Stimulated activated naive CD4-positive, alpha-beta T cell treated with Interleukin-2 at 50 U/mL for 16 hours (primary cell): ENCODE measurements around the gene TSPAN4.

Source experiments
- DNase-seq: peaks from one replicate; lab custom pipeline; 2025; lab: John Stamatoyannopoulos, UW

TSPAN4 gene

GRCh38 chr11:850775-851763 is 8.4 kb downstream of the TSPAN4 start:
- DNase-seq: no peak

DNA sequence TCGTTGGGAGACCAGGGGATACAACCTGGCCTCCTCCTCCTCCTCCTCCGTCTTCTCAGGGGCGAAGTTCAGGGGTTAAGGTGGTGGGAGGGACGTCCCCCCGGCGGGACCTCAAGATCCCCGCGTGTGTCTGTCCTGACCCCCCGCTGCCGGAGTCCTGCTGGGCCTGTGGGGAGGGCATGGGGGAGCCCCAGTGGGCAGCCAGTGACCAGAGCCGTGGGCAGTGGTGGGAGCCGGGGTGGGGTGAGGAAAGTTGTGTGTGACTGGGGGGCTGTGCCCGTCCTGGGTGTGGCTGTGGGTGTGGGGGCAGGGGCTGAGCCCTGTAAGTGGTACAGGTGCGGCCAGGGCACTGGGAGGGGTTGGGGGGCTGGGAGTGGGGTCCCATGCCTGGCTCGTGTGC is 10.1 kb downstream of the TSPAN4 start:
- no peak for DNase-seq

GRCh38 chr11:853682-854448 is 11.2 kb downstream of the TSPAN4 start:
- no peak for DNase-seq

- no peak for DNase-seq
Measured at GRCh38 chr11:854601-855329, 12.1 kb downstream of the TSPAN4 start.

- no peak for DNase-seq
Measured at GRCh38 chr11:855330-855674, 12.7 kb downstream of the TSPAN4 start.

DNA sequence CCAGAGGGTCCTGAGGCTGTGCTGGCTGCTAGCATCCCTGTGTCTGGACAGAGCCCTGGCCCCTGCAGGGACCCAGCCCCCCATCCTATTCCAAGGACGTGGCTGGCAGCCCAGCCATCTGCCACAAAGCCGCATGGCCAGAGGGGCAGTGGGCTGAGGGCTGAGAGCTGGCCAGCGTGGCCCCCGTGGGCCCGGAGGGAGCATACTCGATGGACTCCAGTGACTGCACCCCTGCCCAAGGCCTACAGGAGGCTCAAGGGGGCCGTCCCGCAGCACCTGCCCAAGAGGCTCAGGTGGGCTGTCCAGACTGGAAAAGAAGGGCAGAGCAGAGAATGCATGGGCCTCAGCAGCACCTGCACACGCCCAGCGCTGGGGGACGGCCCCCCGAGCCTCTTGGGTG is 13.1 kb downstream of the TSPAN4 start:
- DNase-seq: no peak

GRCh38 chr11:856397-856796 is 13.7 kb downstream of the TSPAN4 start:
- no peak for DNase-seq

DNA sequence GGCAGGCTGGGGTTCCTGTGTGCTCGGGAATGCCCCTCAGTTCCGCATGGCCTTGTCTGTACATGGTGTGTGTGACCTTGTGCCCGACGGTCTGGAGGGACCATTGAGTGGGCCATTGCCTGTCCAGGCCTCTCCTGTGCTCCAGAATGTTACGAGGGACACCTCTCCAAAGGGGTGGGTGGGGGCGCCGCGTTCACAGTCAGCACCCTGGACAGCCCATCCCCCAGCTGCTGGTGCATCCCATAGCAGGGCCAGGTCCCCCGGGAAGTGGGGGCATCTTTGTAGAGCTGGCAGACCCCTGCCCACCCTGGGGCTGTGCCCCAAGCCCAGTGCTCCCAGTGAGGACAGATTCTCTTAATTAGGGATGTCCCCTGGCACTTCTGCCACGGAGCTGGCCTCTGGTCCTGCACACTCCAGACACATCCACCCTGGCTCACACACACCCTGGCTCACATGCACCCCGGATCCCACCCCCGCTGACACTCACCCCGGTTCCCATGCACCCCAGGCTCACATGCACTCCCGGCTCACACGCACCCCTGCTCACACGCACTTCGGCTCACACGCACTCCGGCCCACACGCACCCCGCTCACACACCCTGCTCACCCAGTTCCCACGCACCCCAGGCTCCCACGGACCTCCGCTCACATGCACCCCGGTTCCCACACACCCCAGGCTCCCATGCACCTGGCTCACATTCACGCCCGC is 15.6 kb downstream of the TSPAN4 start:
- DNase-seq: no peak

DNA sequence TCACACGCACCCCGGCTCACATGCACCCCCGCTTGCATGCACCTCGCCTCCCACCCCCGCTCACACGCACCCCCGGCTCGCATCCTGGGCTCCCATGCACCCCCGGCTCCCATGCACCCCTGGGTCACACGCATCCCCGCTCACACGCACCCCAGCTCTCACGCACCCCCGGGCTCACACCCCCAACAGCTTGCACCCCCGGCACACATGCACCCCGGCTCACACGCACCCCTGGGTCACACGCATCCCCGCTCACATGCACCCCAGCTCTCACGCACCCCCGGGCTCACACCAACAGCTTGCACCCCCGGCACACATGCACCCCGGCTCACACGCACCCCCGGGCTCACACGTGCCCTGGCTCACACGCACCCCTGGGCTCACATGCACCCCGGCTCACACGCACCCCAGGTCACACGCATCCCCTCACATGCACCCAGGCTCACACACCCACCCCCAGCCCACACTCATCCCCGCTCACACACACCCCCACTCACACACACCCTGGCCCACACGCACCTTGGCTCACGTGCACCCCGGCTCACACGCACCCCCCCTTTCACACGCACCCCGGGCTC is 16.2 kb downstream of the TSPAN4 start:
- no peak for DNase-seq

- no peak for DNase-seq
Measured at GRCh38 chr11:859394-860131, 16.9 kb downstream of the TSPAN4 start.

DNA sequence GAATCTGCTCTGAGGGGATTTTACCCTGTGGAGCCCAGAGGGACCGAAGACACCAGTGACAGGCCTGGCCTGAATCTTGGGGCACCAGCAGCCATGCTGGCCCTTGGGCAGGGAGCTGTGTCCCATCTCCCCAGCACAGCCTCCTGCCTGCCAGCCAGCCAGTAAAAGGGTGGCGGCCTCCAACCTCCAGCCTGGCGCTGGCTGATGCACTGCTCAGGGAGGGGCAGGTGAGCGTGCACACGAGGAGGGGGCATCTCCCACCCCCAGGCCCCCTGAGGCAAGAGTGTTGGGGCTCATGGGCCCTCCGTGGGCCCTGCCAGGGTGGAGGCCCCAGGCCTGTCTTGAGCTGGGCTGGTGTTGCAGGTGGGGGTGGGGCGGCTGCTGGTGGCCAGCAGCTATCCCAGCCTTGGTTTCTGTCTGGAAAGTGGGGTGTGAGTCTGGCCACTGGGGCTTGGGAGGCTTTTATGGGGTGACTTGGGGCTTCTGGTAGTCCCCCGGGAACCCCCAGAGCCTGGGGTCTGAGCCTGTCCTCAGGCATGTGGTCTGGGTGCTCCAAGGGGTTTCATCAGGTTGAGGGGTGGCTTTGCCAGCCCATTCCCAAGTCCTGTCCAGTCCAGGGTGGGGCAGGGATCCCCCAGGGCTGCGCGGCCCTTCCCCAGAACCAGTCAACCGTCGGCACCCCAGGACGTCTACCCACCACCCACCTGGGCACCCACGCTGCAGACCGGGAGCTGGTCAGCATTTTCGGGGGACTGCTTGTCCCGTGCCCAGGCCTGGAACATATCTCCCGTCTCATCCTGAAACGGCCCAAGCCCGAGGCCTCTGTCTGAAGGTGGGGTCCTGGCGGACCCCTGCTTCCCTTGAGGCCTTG is 17.8 kb downstream of the TSPAN4 start:
- DNase-seq: no peak

DNA sequence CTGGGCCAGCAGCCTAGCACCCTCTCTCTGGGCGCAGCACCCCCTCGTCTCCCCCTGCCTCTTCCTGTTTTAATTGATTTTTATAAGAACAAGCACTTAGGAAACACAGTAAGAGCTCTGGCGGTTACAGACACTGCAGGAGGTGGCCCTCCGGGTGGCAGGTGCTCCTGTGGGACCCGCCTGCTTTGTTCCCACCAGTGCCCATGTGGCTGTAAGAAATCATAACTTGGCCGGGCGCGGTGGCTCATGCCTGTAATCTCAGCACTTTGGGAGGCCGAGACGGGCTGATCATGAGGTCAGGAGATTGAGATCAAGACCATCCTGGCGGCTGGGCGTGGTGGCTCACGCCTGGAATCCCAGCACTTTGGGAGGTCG is 18.4 kb downstream of the TSPAN4 start:
- DNase-seq: no peak

GRCh38 chr11:862081-862661 is 19.5 kb downstream of the TSPAN4 start:
- DNase-seq: no peak

GRCh38 chr11:862696-863022 is 20.0 kb downstream of the TSPAN4 start:
- DNase-seq: no peak

GRCh38 chr11:863023-863909 is 20.6 kb downstream of the TSPAN4 start:
- DNase-seq: no peak

GRCh38 chr11:863910-864827 is 21.5 kb downstream of the TSPAN4 start:
- DNase-seq: no peak

DNA sequence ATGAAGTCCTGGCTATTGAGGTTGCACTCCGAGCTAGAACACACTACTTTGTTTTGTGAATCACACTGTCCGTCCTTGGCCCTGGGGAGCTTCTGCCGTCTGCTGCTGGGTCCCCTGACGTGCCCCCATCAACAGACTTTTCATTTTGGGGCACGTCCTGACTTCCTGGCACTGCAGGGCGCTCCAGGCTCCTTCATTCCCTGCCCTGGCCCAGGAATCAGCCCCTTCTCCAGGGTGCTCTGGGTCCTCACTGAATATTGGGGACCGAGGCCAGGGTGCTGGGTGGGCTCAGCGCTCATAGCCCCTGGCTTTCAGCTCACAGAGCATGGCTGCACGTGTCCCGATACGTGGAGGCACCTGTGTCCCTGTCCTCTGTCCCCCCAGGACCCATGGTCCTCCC is 22.2 kb downstream of the TSPAN4 start:
- no peak for DNase-seq
